MCF 10A (cell line): ENCODE results near the gene TATDN2. TPM values are rescaled to one million over a fixed set of nuclear protein-coding genes. Genes with fewer than 3 reads are reported as not detected.

ENCODE experiments used
- BruUV-seq: library from RNA; stranded (reverse); fragments of 400-500 nt; replicated peaks from 2 replicates; lab custom pipeline; 2021; lab: Mats Ljungman, UMichigan
- CTCF ChIA-PET: fragments of 300-600 bp; sonication (Branson Sonifier 250); formaldehyde crosslinking; extraction: SDS; loops from one replicate; lab custom pipeline; 2021; ENCODE audit warnings: antibody characterized with exemption, inconsistent platforms; lab: Yijun Ruan, JAX
- POLR2A ChIA-PET: fragments of 300-600, 350-650 bp; sonication (Branson Sonifier 250); formaldehyde crosslinking; extraction: SDS; loops from one replicate; lab custom pipeline; 2020; ENCODE audit warnings: antibody characterized with exemption, inconsistent platforms; lab: Yijun Ruan, JAX
- DNase-seq: peaks from one replicate; pipeline ENCODE4 v3.0.0-alpha.2; 2018; ENCODE audit not compliant: unreplicated experiment
- H3K27ac Mint-ChIP-seq: one replicate; pipeline ENCODE4 v1.8.0; 2022; ENCODE audit warnings: mild to moderate bottlenecking, low read depth, mixed read lengths; ENCODE audit not compliant: unreplicated experiment
- H3K27me3 Mint-ChIP-seq: one replicate; pipeline ENCODE4 v1.8.0; 2022; ENCODE audit warnings: mixed read lengths; ENCODE audit not compliant: insufficient read depth, unreplicated experiment
- H3K36me3 Mint-ChIP-seq: one replicate; pipeline ENCODE4 v1.8.0; 2022; ENCODE audit warnings: mild to moderate bottlenecking, moderate library complexity, mixed read lengths; ENCODE audit not compliant: insufficient read depth, unreplicated experiment
- H3K4me1 Mint-ChIP-seq: one replicate; pipeline ENCODE4 v1.8.0; 2022; ENCODE audit warnings: mixed read lengths; ENCODE audit not compliant: insufficient read depth, unreplicated experiment
- H3K4me3 Mint-ChIP-seq: one replicate; pipeline ENCODE4 v1.8.0; 2022; ENCODE audit warnings: mild to moderate bottlenecking, moderate library complexity, mixed read lengths; ENCODE audit not compliant: unreplicated experiment
- H3K9me3 Mint-ChIP-seq: one replicate; pipeline ENCODE4 v1.8.0; 2022; ENCODE audit warnings: mixed read lengths; ENCODE audit not compliant: unreplicated experiment
- CTCF ChIP-seq: fragments of 200-600 bp; IDR thresholded peaks from one replicate; pipeline ENCODE4 v1.8.0; 2022; ENCODE audit warnings: antibody characterized with exemption, mild to moderate bottlenecking; ENCODE audit not compliant: unreplicated experiment
- intact Hi-C: fragments of 100-400 bp; cut with micrococcal nuclease; formaldehyde crosslinking; loops from 2 replicates; pipeline ENCODE4 v1.14.1; 2022
- total RNA-seq: library from RNA; stranded (reverse); gene quantifications from 2 replicates; pipeline ENCODE4 v1.2.3, GENCODE V29; 2022

The TATDN2 gene
- total RNA-seq, 1 experiment from 2014 or later, result 25.9 TPM

GRCh38 chr3:10215578-10216368 is 32.5 kb upstream of the TATDN2 start:
- BruUV-seq, result no TSS peak
- Mint-ChIP-seq H3K4me1 (peaks cover 3% of the 10 kb centered on the region), H3K9me3 (peaks cover 13% of the 10 kb centered on the region), H3K27me3 (no peaks in the 10 kb centered on the region), H3K4me3 (no peak overlapping the region), H3K36me3 (peaks cover 21% of the 10 kb centered on the region), H3K27ac (no peak overlapping the region)
- intact Hi-C loops, result no loop called here
- no peak for DNase-seq
- ChIA-PET POLR2A (no interaction called here), CTCF (no interaction called here)
- no peak for TF ChIP-seq CTCF

- no TSS peak for BruUV-seq
- DNase-seq, result no peak
- peaks cover 13% of the 10 kb centered on the region for H3K4me1 Mint-ChIP-seq
- no peaks in the 10 kb centered on the region for H3K27me3 Mint-ChIP-seq
- ChIA-PET CTCF (no interaction called here), POLR2A (no interaction called here)
- TF ChIP-seq CTCF, result no peak
- peaks cover 13% of the 10 kb centered on the region for H3K9me3 Mint-ChIP-seq
- no peak overlapping the region for H3K4me3 Mint-ChIP-seq
- intact Hi-C loops, result no loop called here
- peaks cover 23% of the 10 kb centered on the region for H3K36me3 Mint-ChIP-seq
- no peak overlapping the region for H3K27ac Mint-ChIP-seq
These were observed 30.9 kb upstream of the TATDN2 start for GRCh38 chr3:10217359-10217758.

- intact Hi-C loops, result no loop called here
- peaks cover 34% of the 10 kb centered on the region for H3K36me3 Mint-ChIP-seq
These were observed 28.5 kb upstream of the TATDN2 start for GRCh38 chr3:10219737-10220136.

More at GRCh38 chr3:10219737-10220136, 28.5 kb upstream of the TATDN2 start:
- ChIA-PET CTCF (no interaction called here), POLR2A (interaction anchor here (0.7 to 1.4 kb wide), 3 partner anchors 28 to 78 kb away, joined by 3 to 5 read pairs (median 4); partner anchors contain the start of gene VHL)
- TF ChIP-seq CTCF, result no peak
- BruUV-seq, result no TSS peak
- H3K4me3 Mint-ChIP-seq, result no peak overlapping the region
- H3K9me3 Mint-ChIP-seq, result peaks cover 13% of the 10 kb centered on the region
- DNase-seq, result no peak
- peaks cover 17% of the 10 kb centered on the region for H3K4me1 Mint-ChIP-seq
- H3K27ac Mint-ChIP-seq, result peak overlapping the region; percentile 54
- no peaks in the 10 kb centered on the region for H3K27me3 Mint-ChIP-seq
